ENCODE data around the gene EXT2.

DNA sequence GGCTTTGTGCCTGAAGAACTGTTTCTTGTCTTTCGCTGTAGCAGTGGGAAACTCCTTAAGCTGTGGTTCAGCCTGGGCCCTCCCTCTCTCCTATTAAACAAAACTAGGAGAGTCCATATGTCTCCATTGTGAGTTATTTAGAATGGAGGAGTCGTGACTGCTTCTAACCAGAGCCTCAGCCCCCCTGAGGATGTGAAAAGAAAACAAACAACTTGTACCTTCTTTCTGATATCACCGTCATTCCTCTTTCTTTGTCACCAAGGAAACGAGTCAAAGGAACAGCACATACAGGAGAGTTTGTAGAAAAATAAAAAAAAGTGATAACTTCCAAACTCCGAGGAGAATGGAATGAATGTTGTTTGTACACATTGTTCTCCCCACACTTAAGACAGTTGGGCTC is 11.6 kb upstream of the EXT2 start:
- TF ChIP-seq, protein P1, sequence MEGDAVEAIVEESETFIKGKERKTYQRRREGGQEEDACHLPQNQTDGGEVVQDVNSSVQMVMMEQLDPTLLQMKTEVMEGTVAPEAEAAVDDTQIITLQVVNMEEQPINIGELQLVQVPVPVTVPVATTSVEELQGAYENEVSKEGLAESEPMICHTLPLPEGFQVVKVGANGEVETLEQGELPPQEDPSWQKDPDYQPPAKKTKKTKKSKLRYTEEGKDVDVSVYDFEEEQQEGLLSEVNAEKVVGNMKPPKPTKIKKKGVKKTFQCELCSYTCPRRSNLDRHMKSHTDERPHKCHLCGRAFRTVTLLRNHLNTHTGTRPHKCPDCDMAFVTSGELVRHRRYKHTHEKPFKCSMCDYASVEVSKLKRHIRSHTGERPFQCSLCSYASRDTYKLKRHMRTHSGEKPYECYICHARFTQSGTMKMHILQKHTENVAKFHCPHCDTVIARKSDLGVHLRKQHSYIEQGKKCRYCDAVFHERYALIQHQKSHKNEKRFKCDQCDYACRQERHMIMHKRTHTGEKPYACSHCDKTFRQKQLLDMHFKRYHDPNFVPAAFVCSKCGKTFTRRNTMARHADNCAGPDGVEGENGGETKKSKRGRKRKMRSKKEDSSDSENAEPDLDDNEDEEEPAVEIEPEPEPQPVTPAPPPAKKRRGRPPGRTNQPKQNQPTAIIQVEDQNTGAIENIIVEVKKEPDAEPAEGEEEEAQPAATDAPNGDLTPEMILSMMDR (IDR thresholded peaks at IDR 0.05; ENCODE audit: low read depth, low read length) = no peak
- TF ChIP-seq EZH2phosphoT487 (IDR thresholded peaks at IDR 0.05; ENCODE audit: low read depth) = no peak

Data from OCI-LY3 (cell line).